GM23338 (cell line): ENCODE results near the gene MLPH. TPM values are rescaled to one million over a fixed set of nuclear protein-coding genes. Genes with fewer than 3 reads are reported as not detected.

Experiments
- ATAC-seq: fragments of 200-7000 bp; cut with Tn5 transposase; 3 replicates; pipeline ENCODE4 v1.9.1; 2020
- DNase-seq: peaks from one replicate; pipeline ENCODE4 v3.0.0-alpha.2; 2015; ENCODE audit warnings: low spot score
- H2AFZ ChIP-seq: fragments of 200-600 bp; sonication (generic); 2 replicates; pipeline ENCODE4 v1.8.0; 2016; ENCODE audit warnings: antibody characterized with exemption, mild to moderate bottlenecking, moderate library complexity
- H3F3A ChIP-seq: fragments of 200-600 bp; sonication (generic); replicated peaks from 2 replicates; pipeline ENCODE4 v1.8.0; 2017; ENCODE audit warnings: antibody characterized with exemption, mixed run types, low read depth
- H3K27ac ChIP-seq: fragments of 200-600 bp; sonication (generic); 2 replicates; pipeline ENCODE4 v1.6.1; 2016; ENCODE audit warnings: low read depth
- H3K27me3 ChIP-seq: fragments of 200-600 bp; sonication (generic); 2 replicates; pipeline ENCODE4 v1.8.0; 2016; ENCODE audit warnings: mild to moderate bottlenecking, mixed run types, moderate library complexity; ENCODE audit not compliant: insufficient read depth
- H3K36me3 ChIP-seq: fragments of 200-600 bp; sonication (generic); 2 replicates; pipeline ENCODE4 v1.8.0; 2016; ENCODE audit warnings: mild to moderate bottlenecking; ENCODE audit not compliant: insufficient read depth
- H3K4me1 ChIP-seq: fragments of 200-600 bp; sonication (generic); 2 replicates; pipeline ENCODE4 v1.8.0; 2016; ENCODE audit warnings: mild to moderate bottlenecking, moderate library complexity; ENCODE audit not compliant: insufficient read depth
- H3K4me2 ChIP-seq: fragments of 200-600 bp; sonication (generic); 2 replicates; pipeline ENCODE4 v1.7.1; 2017; ENCODE audit warnings: mixed run types
- H3K4me3 ChIP-seq: fragments of 200-600 bp; sonication (generic); 2 replicates; pipeline ENCODE4 v1.6.1; 2016; ENCODE audit warnings: mixed run types
- H3K79me2 ChIP-seq: fragments of 200-600 bp; sonication (generic); replicated peaks from 2 replicates; pipeline ENCODE4 v1.8.0; 2017; ENCODE audit warnings: mild to moderate bottlenecking; ENCODE audit not compliant: insufficient read depth
- H3K9me2 ChIP-seq: fragments of 200-600 bp; sonication (generic); 2 replicates; pipeline ENCODE4 v1.8.0; 2017; ENCODE audit not compliant: insufficient read depth
- H4K20me1 ChIP-seq: fragments of 200-600 bp; sonication (generic); replicated peaks from 2 replicates; pipeline ENCODE4 v1.8.0; 2017; ENCODE audit warnings: mild to moderate bottlenecking; ENCODE audit not compliant: insufficient read depth
- H3K27ac Mint-ChIP-seq: 2 replicates; pipeline ENCODE4 v1.8.0; 2020; ENCODE audit warnings: inconsistent platforms, mild to moderate bottlenecking, moderate library complexity, mixed read lengths
- H3K27me3 Mint-ChIP-seq: 3 replicates; pipeline ENCODE4 v1.8.0; 2022; ENCODE audit warnings: low read depth, mild to moderate bottlenecking, moderate library complexity, mixed read lengths, inconsistent platforms; ENCODE audit not compliant: insufficient read depth, poor library complexity
- H3K36me3 Mint-ChIP-seq: 3 replicates; pipeline ENCODE4 v1.8.0; 2021; ENCODE audit warnings: low read depth, mild to moderate bottlenecking, inconsistent platforms, moderate library complexity, mixed read lengths
- H3K4me1 Mint-ChIP-seq: 3 replicates; pipeline ENCODE4 v1.8.0; 2020; ENCODE audit warnings: mild to moderate bottlenecking, inconsistent platforms, mixed read lengths
- H3K4me3 Mint-ChIP-seq: 3 replicates; pipeline ENCODE4 v1.8.0; 2021; ENCODE audit warnings: moderate library complexity, mild to moderate bottlenecking, inconsistent platforms, mixed read lengths
- H3K9me3 Mint-ChIP-seq: 3 replicates; pipeline ENCODE4 v1.8.0; 2020; ENCODE audit warnings: moderate library complexity, mild to moderate bottlenecking, inconsistent platforms, mixed read lengths
- EZH2 ChIP-seq: fragments of 200-600 bp; sonication (generic); IDR thresholded peaks from one replicate; pipeline ENCODE4 v1.8.0; 2017; ENCODE audit warnings: antibody characterized with exemption, mild to moderate bottlenecking, low read depth; ENCODE audit not compliant: unreplicated experiment
- EZH2phosphoT487 ChIP-seq: fragments of 200-600 bp; sonication (generic); IDR thresholded peaks from one replicate; pipeline ENCODE4 v1.8.1; 2018; ENCODE audit warnings: antibody characterized with exemption; ENCODE audit not compliant: unreplicated experiment
- POLR2AphosphoS5 ChIP-seq: IDR thresholded peaks from 2 replicates; pipeline ENCODE4 v1.6.1; 2016; ENCODE audit warnings: antibody characterized with exemption, low read depth
- STAT1 ChIP-seq: IDR thresholded peaks from one replicate; pipeline ENCODE4 v1.6.1; 2016; ENCODE audit warnings: antibody characterized with exemption; ENCODE audit not compliant: unreplicated experiment
- ZNF331 ChIP-seq: fragments of 250-450 bp; sonication (Bioruptor Pico); IDR thresholded peaks from 2 replicates; pipeline ENCODE4 v1.5.0; 2020; ENCODE audit warnings: low read depth, mild to moderate bottlenecking, moderate library complexity
- polyA plus RNA-seq: library from polyadenylated mRNA; unstranded; fragments of >200 nt; fragmentation: Nextera tagmentation; extraction: Ambion mirVana; gene quantifications from 2 replicates; pipeline ENCODE4 v1.2.1, GENCODE V29; 2016
- total RNA-seq: library from RNA; depleted of rRNA; stranded (reverse); fragments of >200 nt; shearing (Covaris generic); gene quantifications from 2 replicates; pipeline ENCODE4 v1.2.3, GENCODE V29; 2014
- TF ChIP-seq, protein P1 (sequence below): IDR thresholded peaks from 2 replicates; pipeline ENCODE4 v1.6.1; 2016; ENCODE audit warnings: antibody characterized with exemption
- TF ChIP-seq, protein P2 (sequence below): IDR thresholded peaks from one replicate; pipeline ENCODE4 v1.6.1; 2018; ENCODE audit warnings: antibody characterized with exemption; ENCODE audit not compliant: unreplicated experiment
- TF ChIP-seq, protein P3 (sequence below), 2 experiments: fragments of 200-600 bp in 1 of 2; sonication (generic) in 1 of 2; conservative IDR thresholded peaks; 2 replicates each; pipeline versions ENCODE4 v1.5.1 to v1.6.1; 2016 to 2017; ENCODE audit warnings: antibody characterized with exemption in 2 of 2, low read depth in 2 of 2, mild to moderate bottlenecking in 2 of 2, moderate library complexity in 1 of 2

The MLPH gene
- total and polyA plus RNA-seq, 2 experiments from 2014 or later: 13.6 to 16.5 TPM

DNA sequence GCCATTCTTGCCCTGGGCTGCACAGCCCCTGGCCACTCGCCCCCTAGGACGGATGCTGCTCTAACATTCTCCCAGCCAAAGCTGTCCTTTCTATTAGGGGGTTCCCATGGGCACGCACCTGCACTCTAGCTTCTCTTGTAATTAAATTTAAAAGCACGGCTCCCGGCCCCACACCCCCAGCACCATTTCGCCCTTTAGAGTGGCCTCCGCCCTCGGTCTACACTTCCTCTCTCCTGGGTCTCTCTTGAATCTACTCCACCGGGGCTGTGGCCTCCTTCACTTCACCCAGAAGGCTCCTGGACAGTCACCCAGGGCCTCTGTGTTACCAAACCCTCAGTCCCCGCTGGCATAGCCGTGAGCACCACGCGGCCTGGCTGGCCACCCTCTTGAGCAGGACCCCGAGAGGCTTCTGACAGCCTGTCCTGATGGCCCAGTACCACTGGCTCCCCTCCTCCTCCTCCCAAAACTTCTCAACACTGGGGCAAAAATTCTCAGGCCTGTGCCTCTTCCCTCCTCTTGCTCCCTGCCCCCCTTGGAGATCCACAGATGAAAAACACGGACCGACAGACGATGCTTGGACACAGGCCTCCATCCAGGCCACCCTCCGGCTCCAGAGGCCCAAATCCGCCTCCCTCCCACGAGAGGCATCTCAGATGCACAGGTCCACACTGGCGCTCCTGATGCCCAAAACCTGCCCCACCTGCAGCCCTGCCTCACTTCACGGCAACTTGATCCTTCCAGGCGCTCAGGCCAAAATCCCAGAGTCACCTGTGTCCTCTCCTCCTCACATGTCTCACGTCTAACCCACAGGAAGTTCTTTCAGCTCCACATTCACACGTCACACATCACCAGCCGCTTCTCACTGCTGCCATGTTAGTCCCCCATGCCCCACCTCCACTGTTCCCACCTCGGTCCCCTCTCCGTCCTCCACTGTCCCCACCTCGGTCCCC, 110.4 kb downstream of the MLPH start (continued):
- TF ChIP-seq STAT1 (no peak), EZH2 (no peak), POLR2AphosphoS5 (no peak), EZH2phosphoT487 (no peak)
- TF ChIP-seq, protein P1, sequence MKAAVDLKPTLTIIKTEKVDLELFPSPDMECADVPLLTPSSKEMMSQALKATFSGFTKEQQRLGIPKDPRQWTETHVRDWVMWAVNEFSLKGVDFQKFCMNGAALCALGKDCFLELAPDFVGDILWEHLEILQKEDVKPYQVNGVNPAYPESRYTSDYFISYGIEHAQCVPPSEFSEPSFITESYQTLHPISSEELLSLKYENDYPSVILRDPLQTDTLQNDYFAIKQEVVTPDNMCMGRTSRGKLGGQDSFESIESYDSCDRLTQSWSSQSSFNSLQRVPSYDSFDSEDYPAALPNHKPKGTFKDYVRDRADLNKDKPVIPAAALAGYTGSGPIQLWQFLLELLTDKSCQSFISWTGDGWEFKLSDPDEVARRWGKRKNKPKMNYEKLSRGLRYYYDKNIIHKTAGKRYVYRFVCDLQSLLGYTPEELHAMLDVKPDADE: no peak
- TF ChIP-seq, protein P2, sequence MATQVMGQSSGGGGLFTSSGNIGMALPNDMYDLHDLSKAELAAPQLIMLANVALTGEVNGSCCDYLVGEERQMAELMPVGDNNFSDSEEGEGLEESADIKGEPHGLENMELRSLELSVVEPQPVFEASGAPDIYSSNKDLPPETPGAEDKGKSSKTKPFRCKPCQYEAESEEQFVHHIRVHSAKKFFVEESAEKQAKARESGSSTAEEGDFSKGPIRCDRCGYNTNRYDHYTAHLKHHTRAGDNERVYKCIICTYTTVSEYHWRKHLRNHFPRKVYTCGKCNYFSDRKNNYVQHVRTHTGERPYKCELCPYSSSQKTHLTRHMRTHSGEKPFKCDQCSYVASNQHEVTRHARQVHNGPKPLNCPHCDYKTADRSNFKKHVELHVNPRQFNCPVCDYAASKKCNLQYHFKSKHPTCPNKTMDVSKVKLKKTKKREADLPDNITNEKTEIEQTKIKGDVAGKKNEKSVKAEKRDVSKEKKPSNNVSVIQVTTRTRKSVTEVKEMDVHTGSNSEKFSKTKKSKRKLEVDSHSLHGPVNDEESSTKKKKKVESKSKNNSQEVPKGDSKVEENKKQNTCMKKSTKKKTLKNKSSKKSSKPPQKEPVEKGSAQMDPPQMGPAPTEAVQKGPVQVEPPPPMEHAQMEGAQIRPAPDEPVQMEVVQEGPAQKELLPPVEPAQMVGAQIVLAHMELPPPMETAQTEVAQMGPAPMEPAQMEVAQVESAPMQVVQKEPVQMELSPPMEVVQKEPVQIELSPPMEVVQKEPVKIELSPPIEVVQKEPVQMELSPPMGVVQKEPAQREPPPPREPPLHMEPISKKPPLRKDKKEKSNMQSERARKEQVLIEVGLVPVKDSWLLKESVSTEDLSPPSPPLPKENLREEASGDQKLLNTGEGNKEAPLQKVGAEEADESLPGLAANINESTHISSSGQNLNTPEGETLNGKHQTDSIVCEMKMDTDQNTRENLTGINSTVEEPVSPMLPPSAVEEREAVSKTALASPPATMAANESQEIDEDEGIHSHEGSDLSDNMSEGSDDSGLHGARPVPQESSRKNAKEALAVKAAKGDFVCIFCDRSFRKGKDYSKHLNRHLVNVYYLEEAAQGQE: no peak
- TF ChIP-seq, protein P3, sequence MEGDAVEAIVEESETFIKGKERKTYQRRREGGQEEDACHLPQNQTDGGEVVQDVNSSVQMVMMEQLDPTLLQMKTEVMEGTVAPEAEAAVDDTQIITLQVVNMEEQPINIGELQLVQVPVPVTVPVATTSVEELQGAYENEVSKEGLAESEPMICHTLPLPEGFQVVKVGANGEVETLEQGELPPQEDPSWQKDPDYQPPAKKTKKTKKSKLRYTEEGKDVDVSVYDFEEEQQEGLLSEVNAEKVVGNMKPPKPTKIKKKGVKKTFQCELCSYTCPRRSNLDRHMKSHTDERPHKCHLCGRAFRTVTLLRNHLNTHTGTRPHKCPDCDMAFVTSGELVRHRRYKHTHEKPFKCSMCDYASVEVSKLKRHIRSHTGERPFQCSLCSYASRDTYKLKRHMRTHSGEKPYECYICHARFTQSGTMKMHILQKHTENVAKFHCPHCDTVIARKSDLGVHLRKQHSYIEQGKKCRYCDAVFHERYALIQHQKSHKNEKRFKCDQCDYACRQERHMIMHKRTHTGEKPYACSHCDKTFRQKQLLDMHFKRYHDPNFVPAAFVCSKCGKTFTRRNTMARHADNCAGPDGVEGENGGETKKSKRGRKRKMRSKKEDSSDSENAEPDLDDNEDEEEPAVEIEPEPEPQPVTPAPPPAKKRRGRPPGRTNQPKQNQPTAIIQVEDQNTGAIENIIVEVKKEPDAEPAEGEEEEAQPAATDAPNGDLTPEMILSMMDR (conservative IDR thresholded peaks at IDR 0.05; ENCODE audit: low read depth in 2 of 2): no peak

DNA sequence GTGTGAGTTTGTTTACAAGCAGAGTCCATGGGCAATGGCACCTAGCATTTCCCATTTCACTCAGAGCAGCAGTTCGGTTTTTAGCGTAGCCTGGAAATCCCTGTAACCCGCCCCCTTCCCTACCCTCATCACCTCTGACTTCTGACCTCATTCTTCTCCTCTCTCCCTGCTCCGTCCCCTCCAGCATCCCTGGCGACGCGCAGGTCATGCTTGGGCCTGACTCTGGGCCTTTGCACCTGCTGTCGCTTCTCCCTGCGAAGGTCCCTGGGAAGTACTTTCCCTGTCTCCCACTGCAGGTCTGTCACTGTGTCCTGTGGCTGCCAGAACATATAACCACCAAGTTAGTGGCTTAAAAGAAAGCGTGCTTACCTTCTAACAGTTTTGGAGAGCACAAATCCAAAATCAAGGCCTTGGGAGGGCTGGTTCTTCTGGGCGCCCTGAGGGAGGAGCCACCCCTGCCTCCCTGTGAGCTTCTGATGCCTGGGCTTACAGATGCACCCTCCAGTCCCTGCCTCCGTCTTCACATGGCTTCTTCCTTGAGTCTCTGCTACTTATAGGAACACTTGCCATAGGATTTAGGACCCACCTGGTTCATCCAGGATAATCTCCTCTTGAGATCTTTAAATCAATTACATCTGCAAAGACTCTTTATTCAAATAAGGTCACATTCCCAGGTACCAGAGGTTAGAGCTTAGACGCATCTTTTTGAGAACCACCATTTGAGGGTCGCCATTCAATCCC, 111.6 kb downstream of the MLPH start:
- Histone ChIP-seq H3K4me1 (peaks cover 39% of the 10 kb centered on the region), H2AFZ (no peak overlapping the region), H3K27me3 (no peaks in the 10 kb centered on the region), H3K27ac (no peak overlapping the region), H3K79me2 (no peaks in the 10 kb centered on the region), H4K20me1 (no peaks in the 10 kb centered on the region), H3K4me2 (no peak overlapping the region), H3K9me2 (no peaks in the 10 kb centered on the region), H3F3A (peaks cover 11% of the 10 kb centered on the region; the same call in 1 of the 2 replicates), H3K36me3 (no peaks in the 10 kb centered on the region), H3K4me3 (no peak overlapping the region)
- Mint-ChIP-seq H3K27me3 (peaks cover 29% of the 10 kb centered on the region), H3K27ac (no peak overlapping the region), H3K4me3 (no peak overlapping the region), H3K36me3 (peaks cover 3% of the 10 kb centered on the region; the same call in 1 of the 3 replicates), H3K9me3 (no peaks in the 10 kb centered on the region), H3K4me1 (peaks cover 74% of the 10 kb centered on the region)
- DNase-seq: no peak
- TF ChIP-seq ZNF331: no peak
- ATAC-seq: no peak
